K562 (cell line): ENCODE results near the gene MMP24. TPM values are rescaled to one million over a fixed set of nuclear protein-coding genes. Genes with fewer than 3 reads are reported as not detected.
A peak's percentile ranks its signal among the peaks of the same experiment; 100 is the strongest.

ENCODE experiments used
- BRF1 ChIP-seq: IDR thresholded peaks from 3 replicates; pipeline ENCODE4 v1.6.1; 2011; ENCODE audit warnings: borderline replicate concordance, mild to moderate bottlenecking; ENCODE audit not compliant: insufficient read length; ENCODE audit errors: extremely low read depth
- CCAR2 ChIP-seq: fragments of 200-400 bp; formaldehyde crosslinking; IDR thresholded peaks from 2 replicates; pipeline ENCODE4 v1.6.1; 2017; ENCODE audit warnings: mild to moderate bottlenecking, low read depth, low read length
- CSDE1 ChIP-seq, 2 experiments: fragments of 450-650 bp; IDR thresholded peaks; 2 replicates each; pipeline ENCODE4 v1.6.1; 2016; ENCODE audit warnings: mild to moderate bottlenecking in 1 of 2
- GATA2 ChIP-seq: sonication (generic); formaldehyde crosslinking; IDR thresholded peaks from 2 replicates; pipeline ENCODE4 v1.4.0; 2020; ENCODE audit warnings: mild to moderate bottlenecking, missing genetic modification reagents
- KHSRP ChIP-seq: fragments of 450-650 bp; IDR thresholded peaks from 2 replicates; pipeline ENCODE4 v1.6.1; 2017
- MEF2A ChIP-seq: IDR thresholded peaks from 2 replicates; pipeline ENCODE4 v1.6.1; 2011; ENCODE audit warnings: low read depth, mild to moderate bottlenecking, low read length, moderate library complexity; ENCODE audit not compliant: control insufficient read depth
- MYC ChIP-seq, 2 experiments: fragments of 250-450 bp in 1 of 2; sonication (Bioruptor Pico) in 1 of 2; IDR thresholded peaks; 2 replicates each; pipeline versions ENCODE4 v1.5.1 to v1.6.1; 2012 to 2021; ENCODE audit warnings: low read depth in 2 of 2, borderline replicate concordance in 1 of 2, improper control_type of control experiment in 1 of 2, low read length in 1 of 2, mild to moderate bottlenecking in 1 of 2, moderate library complexity in 1 of 2
- NFATC3 ChIP-seq: fragments of 450-650 bp; IDR thresholded peaks from 2 replicates; pipeline ENCODE4 v1.6.1; 2017; ENCODE audit warnings: mild to moderate bottlenecking
- PREB ChIP-seq: sonication (generic); formaldehyde crosslinking; IDR thresholded peaks from 2 replicates; pipeline ENCODE4 v1.8.1; 2023; ENCODE audit warnings: mild to moderate bottlenecking, missing genetic modification reagents
- RAD51 ChIP-seq: fragments of 450-650 bp; IDR thresholded peaks from 2 replicates; pipeline ENCODE4 v1.7.1; 2016; ENCODE audit warnings: low read depth, mild to moderate bottlenecking, borderline replicate concordance
- RBFOX2 ChIP-seq: fragments of 200-400 bp; formaldehyde crosslinking; IDR thresholded peaks from 2 replicates; pipeline ENCODE4 v1.6.1; 2017; ENCODE audit warnings: low read depth, mild to moderate bottlenecking, low read length, moderate library complexity
- RBM34 ChIP-seq: fragments of 200-400 bp; formaldehyde crosslinking; IDR thresholded peaks from 2 replicates; pipeline ENCODE4 v1.6.1; 2018; ENCODE audit warnings: low read length, borderline replicate concordance; ENCODE audit not compliant: insufficient read depth
- RREB1 ChIP-seq: fragments of 250-450 bp; sonication (Bioruptor Pico); IDR thresholded peaks from 2 replicates; pipeline ENCODE4 v1.4.0; 2020
- SMARCC2 ChIP-seq: fragments of 450-650 bp; IDR thresholded peaks from 2 replicates; pipeline ENCODE4 v1.6.1; 2017; ENCODE audit warnings: antibody characterized with exemption, moderate library complexity, mild to moderate bottlenecking, low read depth
- TRIM28 ChIP-seq: fragments of 450-650 bp; IDR thresholded peaks from 2 replicates; pipeline ENCODE4 v1.6.1; 2017
- USF1 ChIP-seq: sonication (generic); formaldehyde crosslinking; IDR thresholded peaks from 2 replicates; pipeline ENCODE4 v1.9.0; 2022; ENCODE audit warnings: mild to moderate bottlenecking, missing genetic modification reagents
- YBX1 ChIP-seq: fragments of 450-650 bp; IDR thresholded peaks from 2 replicates; pipeline ENCODE4 v1.7.1; 2016; ENCODE audit warnings: mild to moderate bottlenecking
- polyA plus RNA-seq, 8 experiments: library from polyadenylated mRNA; depleted of rRNA in 4 of 8; stranded (reverse) in 5 of 8; unstranded in 3 of 8; fragments of >200 nt; fragmentation: Nextera tagmentation in 2 of 8; fragmentation: Illumina TruSeq in 1 of 8; extraction: Ambion mirVana in 2 of 8; extraction: Trizol in 1 of 8; gene quantifications; 2 replicates each; pipeline versions ENCODE4 v1.2.1 to v1.2.3, GENCODE V29; 2011 to 2014; ENCODE audit warnings: inconsistent platforms in 1 of 8, missing spikeins in 1 of 8
- total RNA-seq, 7 experiments: library from RNA; depleted of rRNA in 6 of 7; stranded (reverse); fragments of >200 nt in 6 of 7; fragmentation: Illumina TruSeq in 2 of 7; extraction: Trizol in 2 of 7; gene quantifications; 2 replicates each; pipeline versions ENCODE4 v1.2.1 to v1.2.3, GENCODE V29; 2011 to 2021; ENCODE audit warnings: low replicate concordance in 1 of 7
- TF ChIP-seq, protein P1 (sequence below): fragments of 450-650 bp; IDR thresholded peaks from 2 replicates; pipeline ENCODE4 v1.6.1; 2017; ENCODE audit warnings: antibody characterized with exemption, mild to moderate bottlenecking

MMP24 gene
- total and polyA plus RNA-seq, 9 of the 15 experiments (the other 6 are each of a cell fraction or from before 2014, with no cell fraction given): 0.03 to 0.07 (median 0.03) TPM; not detected in 6

DNA sequence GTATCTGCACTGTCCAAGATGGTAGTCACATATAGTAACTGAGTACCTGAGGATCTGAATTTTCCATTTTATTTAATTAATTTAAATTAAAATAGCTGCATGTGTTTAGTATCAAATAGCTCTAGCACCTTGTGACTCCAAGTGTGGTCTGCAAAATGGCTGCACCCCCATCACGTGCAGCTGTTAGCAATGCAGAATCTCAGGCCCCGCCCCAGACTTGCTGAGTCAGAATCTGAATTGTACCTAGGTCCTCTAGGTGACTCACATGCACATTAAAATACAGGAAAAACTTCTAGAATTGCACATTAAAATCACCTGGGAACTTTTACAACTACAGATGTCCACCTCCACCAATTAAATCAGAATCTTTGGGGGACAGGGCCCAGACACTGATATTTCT, 84.9 kb downstream of the MMP24 start (continued):
- TF ChIP-seq TRIM28: no peak
- TF ChIP-seq RREB1: no peak
- no peak for TF ChIP-seq KHSRP
- peak; percentile 88 for TF ChIP-seq USF1
- peak; percentile 61; the same call in 1 of the 2 replicates for TF ChIP-seq RAD51
- TF ChIP-seq RBFOX2: no peak
- TF ChIP-seq, protein P1, sequence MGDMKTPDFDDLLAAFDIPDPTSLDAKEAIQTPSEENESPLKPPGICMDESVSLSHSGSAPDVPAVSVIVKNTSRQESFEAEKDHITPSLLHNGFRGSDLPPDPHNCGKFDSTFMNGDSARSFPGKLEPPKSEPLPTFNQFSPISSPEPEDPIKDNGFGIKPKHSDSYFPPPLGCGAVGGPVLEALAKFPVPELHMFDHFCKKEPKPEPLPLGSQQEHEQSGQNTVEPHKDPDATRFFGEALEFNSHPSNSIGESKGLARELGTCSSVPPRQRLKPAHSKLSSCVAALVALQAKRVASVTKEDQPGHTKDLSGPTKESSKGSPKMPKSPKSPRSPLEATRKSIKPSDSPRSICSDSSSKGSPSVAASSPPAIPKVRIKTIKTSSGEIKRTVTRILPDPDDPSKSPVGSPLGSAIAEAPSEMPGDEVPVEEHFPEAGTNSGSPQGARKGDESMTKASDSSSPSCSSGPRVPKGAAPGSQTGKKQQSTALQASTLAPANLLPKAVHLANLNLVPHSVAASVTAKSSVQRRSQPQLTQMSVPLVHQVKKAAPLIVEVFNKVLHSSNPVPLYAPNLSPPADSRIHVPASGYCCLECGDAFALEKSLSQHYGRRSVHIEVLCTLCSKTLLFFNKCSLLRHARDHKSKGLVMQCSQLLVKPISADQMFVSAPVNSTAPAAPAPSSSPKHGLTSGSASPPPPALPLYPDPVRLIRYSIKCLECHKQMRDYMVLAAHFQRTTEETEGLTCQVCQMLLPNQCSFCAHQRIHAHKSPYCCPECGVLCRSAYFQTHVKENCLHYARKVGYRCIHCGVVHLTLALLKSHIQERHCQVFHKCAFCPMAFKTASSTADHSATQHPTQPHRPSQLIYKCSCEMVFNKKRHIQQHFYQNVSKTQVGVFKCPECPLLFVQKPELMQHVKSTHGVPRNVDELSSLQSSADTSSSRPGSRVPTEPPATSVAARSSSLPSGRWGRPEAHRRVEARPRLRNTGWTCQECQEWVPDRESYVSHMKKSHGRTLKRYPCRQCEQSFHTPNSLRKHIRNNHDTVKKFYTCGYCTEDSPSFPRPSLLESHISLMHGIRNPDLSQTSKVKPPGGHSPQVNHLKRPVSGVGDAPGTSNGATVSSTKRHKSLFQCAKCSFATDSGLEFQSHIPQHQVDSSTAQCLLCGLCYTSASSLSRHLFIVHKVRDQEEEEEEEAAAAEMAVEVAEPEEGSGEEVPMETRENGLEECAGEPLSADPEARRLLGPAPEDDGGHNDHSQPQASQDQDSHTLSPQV: 0 out of 2 replicates have a peak, but pooled peaks have one; percentile 58
- TF ChIP-seq CSDE1 (IDR thresholded peaks at IDR 0.05): no peak
- TF ChIP-seq CCAR2: no peak
- TF ChIP-seq SMARCC2: no peak
- no peak for TF ChIP-seq GATA2 (CRISPR knock-in tag)
- TF ChIP-seq BRF1: no peak
- no peak for TF ChIP-seq NFATC3
- TF ChIP-seq YBX1: no peak
- TF ChIP-seq MEF2A: no peak
- TF ChIP-seq RBM34: no peak
- TF ChIP-seq MYC (IDR thresholded peaks at IDR 0.05; ENCODE audit: low read depth, low read length): peak; percentile 64
- TF ChIP-seq MYC (CRISPR knock-in tag; IDR thresholded peaks at IDR 0.05; ENCODE audit: borderline replicate concordance, low read depth): no peak
- TF ChIP-seq PREB: no peak
